Prostate gland (tissue), 2 donors: ENCODE results near the gene SHISA7.

ENCODE experiments used
- POLR2A ChIP-seq: fragments of 450-650 bp; IDR thresholded peaks from one replicate; pipeline ENCODE4 v1.6.1; 2016; ENCODE audit warnings: antibody characterized with exemption, mild to moderate bottlenecking
- TF ChIP-seq, protein P1 (sequence below), 4 experiments: fragments of 200-600 bp in 2 of 4; fragments of 450-650 bp in 2 of 4; sonication (generic) in 2 of 4; IDR thresholded peaks; 1 replicate in 3 of 4; 2 replicates in 1 of 4; pipeline ENCODE4 v1.5.1; 2016 to 2019; ENCODE audit warnings: antibody characterized with exemption in 4 of 4, mild to moderate bottlenecking in 2 of 4, moderate library complexity in 2 of 4

DNA sequence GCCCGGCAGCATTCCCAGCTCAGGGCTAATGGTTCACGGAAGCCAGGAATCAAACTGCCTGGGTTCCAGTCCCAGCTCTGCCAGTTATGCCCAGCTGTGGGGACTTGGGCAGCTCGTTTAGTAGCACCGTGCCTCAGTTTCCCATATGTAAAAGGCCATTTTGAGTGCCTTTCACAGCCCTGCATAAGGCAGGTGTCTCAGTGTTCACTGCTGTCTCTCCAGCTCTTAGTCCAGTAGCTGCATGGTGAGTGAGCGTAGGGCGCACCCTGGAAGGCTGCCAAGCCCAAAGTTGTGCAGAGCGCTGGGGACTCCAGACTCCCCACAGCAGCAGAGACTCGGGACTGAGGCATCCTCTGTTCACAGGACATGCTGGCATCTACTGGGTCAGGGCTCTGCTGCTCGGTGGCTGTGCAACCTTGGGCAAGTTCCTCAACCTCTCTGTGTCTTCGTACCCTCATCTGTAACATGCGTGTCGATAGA is 51.9 kb downstream of the SHISA7 start:
- TF ChIP-seq, protein P1, sequence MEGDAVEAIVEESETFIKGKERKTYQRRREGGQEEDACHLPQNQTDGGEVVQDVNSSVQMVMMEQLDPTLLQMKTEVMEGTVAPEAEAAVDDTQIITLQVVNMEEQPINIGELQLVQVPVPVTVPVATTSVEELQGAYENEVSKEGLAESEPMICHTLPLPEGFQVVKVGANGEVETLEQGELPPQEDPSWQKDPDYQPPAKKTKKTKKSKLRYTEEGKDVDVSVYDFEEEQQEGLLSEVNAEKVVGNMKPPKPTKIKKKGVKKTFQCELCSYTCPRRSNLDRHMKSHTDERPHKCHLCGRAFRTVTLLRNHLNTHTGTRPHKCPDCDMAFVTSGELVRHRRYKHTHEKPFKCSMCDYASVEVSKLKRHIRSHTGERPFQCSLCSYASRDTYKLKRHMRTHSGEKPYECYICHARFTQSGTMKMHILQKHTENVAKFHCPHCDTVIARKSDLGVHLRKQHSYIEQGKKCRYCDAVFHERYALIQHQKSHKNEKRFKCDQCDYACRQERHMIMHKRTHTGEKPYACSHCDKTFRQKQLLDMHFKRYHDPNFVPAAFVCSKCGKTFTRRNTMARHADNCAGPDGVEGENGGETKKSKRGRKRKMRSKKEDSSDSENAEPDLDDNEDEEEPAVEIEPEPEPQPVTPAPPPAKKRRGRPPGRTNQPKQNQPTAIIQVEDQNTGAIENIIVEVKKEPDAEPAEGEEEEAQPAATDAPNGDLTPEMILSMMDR (IDR thresholded peaks at IDR 0.05), result no peak
- TF ChIP-seq POLR2A, result no peak
